Measurements from ENCODE around the gene STN1.
A peak's percentile ranks its signal among the peaks of the same experiment; 100 is the strongest.

STN1 gene, protein sequence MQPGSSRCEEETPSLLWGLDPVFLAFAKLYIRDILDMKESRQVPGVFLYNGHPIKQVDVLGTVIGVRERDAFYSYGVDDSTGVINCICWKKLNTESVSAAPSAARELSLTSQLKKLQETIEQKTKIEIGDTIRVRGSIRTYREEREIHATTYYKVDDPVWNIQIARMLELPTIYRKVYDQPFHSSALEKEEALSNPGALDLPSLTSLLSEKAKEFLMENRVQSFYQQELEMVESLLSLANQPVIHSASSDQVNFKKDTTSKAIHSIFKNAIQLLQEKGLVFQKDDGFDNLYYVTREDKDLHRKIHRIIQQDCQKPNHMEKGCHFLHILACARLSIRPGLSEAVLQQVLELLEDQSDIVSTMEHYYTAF

DNA sequence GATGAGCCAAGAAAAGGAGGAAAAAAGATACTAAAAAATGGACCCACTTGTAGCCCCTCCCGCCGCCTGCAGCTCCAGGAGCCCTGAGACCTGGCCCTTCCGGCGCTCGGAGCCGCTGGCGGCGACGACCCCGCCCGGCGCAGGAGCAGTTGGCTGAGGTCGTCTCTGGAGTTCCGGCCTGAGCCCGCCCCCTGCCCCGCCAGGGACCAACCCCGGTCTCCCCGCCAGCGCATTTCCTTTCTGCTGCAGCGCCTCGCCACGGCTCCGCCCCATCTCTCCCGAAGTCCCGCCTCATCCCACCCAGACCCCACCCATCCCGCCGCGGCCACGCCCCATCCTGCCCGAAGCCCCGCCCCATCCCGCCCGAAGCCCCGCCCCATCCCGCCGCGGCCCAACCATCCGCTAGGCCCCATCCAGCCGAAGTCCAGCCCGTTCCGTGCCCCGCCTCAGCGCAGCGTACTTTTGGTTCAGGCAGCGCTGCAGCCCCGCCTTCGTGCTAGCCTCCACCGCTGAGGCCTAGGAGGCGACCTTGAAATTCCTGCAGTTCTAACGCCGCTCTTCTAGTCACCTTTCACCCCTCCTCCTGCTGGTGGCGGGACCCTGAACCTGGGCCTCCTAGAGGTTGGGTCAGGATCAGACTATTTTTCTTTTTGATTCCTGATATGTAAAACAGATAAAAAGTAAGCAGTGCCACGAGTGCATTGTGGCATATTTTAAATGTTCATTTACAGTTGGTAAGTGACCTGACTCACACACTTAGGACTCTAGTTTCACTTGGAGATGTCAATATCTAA lies at the start of gene STN1:
STN1 (minus strand) TSS at position 132 of the 794 bp plus-strand sequence. CDS start 590 bp downstream, outside the sequence.
- DNase-seq (ENCODE audit: extremely low spot score): peak; percentile 98
- TF ChIP-seq, protein P1, sequence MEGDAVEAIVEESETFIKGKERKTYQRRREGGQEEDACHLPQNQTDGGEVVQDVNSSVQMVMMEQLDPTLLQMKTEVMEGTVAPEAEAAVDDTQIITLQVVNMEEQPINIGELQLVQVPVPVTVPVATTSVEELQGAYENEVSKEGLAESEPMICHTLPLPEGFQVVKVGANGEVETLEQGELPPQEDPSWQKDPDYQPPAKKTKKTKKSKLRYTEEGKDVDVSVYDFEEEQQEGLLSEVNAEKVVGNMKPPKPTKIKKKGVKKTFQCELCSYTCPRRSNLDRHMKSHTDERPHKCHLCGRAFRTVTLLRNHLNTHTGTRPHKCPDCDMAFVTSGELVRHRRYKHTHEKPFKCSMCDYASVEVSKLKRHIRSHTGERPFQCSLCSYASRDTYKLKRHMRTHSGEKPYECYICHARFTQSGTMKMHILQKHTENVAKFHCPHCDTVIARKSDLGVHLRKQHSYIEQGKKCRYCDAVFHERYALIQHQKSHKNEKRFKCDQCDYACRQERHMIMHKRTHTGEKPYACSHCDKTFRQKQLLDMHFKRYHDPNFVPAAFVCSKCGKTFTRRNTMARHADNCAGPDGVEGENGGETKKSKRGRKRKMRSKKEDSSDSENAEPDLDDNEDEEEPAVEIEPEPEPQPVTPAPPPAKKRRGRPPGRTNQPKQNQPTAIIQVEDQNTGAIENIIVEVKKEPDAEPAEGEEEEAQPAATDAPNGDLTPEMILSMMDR (IDR thresholded peaks at IDR 0.05; ENCODE audit: control extremely low read depth, extremely low read depth, low read depth, missing control alignments): no peak
- ChIA-PET CTCF (interaction anchor here (1.1 to 2.0 kb wide), 2 partner anchors 10 to 203 kb away, joined by 3 to 6 read pairs; no protein-coding TSS in a partner anchor), POLR2A (no interaction called here)

DNA sequence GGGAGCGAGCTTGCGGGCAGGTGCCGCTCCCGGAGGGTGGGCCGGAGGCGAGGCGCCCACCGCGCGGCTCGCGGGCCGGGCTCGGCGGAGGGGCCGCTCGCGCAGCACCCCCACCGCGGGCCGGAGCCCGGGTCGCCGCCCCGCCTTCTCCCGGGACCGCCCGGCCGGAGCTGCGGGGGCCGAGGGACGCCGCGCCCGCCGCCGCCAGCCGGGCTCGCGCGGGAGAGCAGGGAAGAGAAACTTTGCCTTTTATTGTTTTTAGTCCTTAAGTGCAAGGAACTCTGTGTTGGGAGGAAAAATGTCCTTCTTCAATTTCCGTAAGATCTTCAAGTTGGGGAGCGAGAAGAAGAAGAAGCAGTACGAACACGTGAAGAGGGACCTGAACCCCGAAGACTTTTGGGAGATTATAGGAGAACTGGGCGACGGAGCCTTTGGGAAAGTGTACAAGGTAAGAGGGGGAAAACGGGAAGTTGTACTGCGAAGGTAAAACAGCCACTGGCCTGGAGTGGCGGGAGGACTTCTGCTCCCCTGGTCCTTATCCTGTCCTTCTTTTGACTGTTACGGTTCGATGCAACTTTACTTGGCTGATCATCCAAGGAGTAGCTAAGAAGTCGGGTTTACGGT lies 49.6 kb upstream of the STN1 start:
- DNase-seq (ENCODE audit: extremely low spot score): peak; percentile 67
- TF ChIP-seq, protein P1 (IDR thresholded peaks at IDR 0.05; ENCODE audit: control extremely low read depth, extremely low read depth, low read depth, missing control alignments): no peak
- POLR2A ChIA-PET: no interaction called here
- CTCF ChIA-PET: interaction anchor here (0.8 to 1.9 kb wide), 6 partner anchors 11 to 154 kb away, joined by 3 to 4 read pairs (median 3); no protein-coding TSS in a partner anchor

DNA sequence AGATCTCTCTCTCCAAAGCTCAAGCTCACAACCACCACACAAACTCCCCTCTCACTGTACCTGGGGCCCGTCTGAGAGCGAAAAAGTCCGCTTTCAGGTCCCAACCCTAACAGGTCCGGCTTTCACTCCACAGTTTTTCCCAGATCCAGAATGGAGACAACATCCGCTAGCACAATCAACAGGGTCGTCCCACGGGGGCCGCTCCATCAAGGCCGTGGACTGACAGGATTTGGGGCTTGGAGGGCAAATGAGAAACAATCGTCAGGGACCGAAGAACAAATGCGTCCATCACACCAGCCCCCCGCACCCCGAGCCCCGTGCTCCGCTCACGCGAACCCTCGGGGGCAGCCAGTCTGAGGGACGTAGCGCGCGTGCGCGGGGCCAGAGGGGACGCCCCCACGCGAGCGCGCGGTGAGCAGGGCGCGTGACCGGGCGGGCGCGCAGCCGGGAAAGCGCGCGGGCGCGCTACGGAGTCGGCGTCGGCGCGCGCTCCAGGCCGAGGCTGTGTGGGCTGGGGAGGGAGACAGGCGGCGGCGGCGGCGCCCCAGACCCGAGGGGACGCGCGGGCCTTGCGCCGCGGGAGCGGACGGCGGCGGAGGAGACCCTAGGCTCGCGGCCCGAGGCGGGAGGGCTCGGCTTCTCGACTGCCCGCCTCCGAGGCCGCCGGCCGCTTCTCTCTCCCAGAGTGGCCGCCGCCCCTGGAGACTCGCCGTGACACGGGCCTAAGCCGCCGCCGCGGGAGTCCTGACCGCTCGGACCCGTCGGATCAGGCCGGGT lies 48.9 kb upstream of the STN1 start, which contains the start of gene SLK:
SLK (plus strand) TSS at position 470 of the 777 bp plus-strand sequence. CDS start 606 bp downstream, outside the sequence.
- CTCF ChIA-PET: interaction anchor here (1.1 to 1.9 kb wide), 3 partner anchors 12 to 155 kb away, joined by 3 to 4 read pairs (median 3); no protein-coding TSS in a partner anchor
- DNase-seq (ENCODE audit: extremely low spot score): peak; percentile 92
- TF ChIP-seq, protein P1 (IDR thresholded peaks at IDR 0.05; ENCODE audit: control extremely low read depth, extremely low read depth, low read depth, missing control alignments): no peak
- POLR2A ChIA-PET: no interaction called here

DNA sequence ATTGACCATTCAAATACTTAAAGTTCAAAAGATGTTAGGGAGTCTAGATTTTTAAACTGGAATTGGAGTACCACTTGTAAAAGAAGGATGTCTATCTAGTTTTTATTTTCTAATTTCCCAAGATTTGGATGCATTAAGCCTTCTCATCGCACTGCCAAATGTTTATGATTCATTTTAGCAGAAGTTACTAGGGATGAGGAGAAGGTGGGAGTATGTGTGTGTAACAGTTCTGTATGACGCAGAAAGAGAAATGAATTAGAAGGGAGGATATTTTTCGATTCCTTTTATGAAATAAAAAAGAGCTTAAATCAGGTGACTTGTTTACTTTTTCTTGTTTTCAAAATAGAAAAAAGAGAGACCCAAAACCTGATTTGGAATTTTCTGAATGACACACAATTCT lies 42.1 kb upstream of the STN1 start:
- ChIA-PET POLR2A (no interaction called here), CTCF (no interaction called here)
- no peak for DNase-seq (ENCODE audit: extremely low spot score)
- TF ChIP-seq, protein P1 (IDR thresholded peaks at IDR 0.05; ENCODE audit: control extremely low read depth, extremely low read depth, low read depth, missing control alignments): no peak

DNA sequence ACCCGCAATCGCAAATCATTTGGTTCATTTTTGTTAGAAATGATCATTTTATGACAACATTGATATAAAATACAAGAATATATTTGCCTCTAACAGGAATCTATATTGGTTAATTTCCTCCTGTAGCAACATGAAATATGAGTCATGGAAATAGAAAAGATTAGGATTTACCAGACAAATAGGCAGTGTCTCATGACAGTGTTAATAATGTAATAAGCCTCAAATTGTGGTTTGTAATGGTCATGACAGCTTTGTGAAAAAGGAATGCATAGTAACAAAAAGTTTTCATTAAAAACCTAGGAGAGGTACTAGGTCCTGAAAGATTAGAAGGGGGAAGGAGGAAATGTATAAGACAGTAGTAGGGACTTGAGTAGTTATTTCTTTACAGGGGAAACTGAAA lies 41.0 kb upstream of the STN1 start:
- TF ChIP-seq, protein P1 (IDR thresholded peaks at IDR 0.05; ENCODE audit: control extremely low read depth, extremely low read depth, low read depth, missing control alignments): no peak
- ChIA-PET POLR2A (no interaction called here), CTCF (interaction anchor here (1.9 kb wide), 1 partner anchor 13 kb away, joined by 4 read pairs; no protein-coding TSS in a partner anchor)
- no peak for DNase-seq (ENCODE audit: extremely low spot score)
